ENCODE results near the gene DTX3. TPM values are rescaled to one million over a fixed set of nuclear protein-coding genes. Genes with fewer than 3 reads are reported as not detected.
A peak's percentile ranks its signal among the peaks of the same experiment; 100 is the strongest.

Gene DTX3
- total RNA-seq, 1 donor from 2014 or later, result 22.3 TPM

DNA sequence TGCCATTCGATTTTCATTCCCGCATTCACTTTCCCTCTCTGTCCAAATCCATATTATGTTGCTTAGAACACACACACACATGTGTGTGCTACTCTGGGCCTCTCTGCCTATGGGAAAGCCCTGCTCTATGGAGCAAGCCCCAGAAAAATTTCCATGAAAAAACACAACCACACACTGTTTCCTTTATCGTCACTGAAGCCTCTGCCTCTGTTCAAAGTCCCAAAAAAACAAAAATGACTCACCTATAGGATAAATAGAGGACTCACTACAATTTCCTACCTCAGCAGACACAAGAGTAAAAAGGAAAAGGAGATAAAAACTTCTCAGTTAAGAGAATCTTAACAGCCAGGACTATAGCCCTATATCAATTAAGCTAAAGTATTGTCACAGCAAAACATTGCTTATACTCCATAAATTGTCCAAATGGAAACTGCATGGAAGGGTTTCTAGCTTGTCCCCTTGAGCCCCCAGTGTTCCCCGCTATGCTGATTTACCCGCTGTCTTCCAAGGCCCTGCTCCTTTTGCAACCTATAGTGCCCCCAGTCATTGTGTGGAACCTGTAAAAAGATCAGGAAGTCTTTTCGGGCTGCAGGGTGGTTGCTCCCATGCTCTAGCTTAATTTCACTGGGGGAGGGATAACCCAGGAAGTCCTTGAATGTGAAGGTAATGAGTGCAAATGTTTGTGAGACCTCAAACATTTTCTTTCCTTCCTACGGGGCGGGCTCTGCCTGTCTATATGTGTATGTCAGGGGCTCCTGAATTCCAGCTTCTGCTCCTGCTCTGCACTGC is 24.8 kb upstream of the DTX3 start:
- peaks cover 38% of the 10 kb centered on the region for H3K27me3 ChIP-seq (ENCODE audit: low read depth)
- H3K9me3 ChIP-seq (replicated peaks), result no peaks in the 10 kb centered on the region
- intact Hi-C loops (cut with micrococcal nuclease), result loop anchor here (5.0 kb wide), 1 partner anchor 42 kb away; no protein-coding TSS in a partner anchor

DNA sequence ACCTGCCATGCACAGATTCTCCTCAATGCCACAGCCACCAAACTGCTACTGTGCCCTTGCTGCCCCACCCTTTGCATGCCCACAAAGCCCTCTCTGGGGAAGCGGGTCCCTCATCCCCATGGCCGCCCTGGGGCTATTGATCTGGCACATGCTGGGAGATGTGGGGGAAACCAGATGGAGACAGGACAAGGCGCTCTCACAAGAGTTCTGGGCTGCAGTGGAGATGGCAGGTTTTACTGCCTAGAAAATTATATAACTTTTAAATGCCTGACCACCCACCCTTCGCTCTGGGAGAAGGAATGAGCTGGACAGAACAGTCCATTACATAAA is 24.2 kb upstream of the DTX3 start:
- DNase-seq, result no peak
- H3K9me3 ChIP-seq (replicated peaks), result no peaks in the 10 kb centered on the region
- intact Hi-C loops (cut with micrococcal nuclease), result loop anchor here (5.0 kb wide), 1 partner anchor 42 kb away; no protein-coding TSS in a partner anchor

More for the DNA sequence above, 24.8 kb upstream of the DTX3 start:
- H3K36me3 ChIP-seq, result no peaks in the 10 kb centered on the region
- no peaks in the 10 kb centered on the region for H3K4me1 ChIP-seq
- no peak for DNase-seq
- no peak overlapping the region for H3K27ac ChIP-seq (replicated peaks)
- no peak overlapping the region for H3K4me3 ChIP-seq
- TF ChIP-seq, protein P1, sequence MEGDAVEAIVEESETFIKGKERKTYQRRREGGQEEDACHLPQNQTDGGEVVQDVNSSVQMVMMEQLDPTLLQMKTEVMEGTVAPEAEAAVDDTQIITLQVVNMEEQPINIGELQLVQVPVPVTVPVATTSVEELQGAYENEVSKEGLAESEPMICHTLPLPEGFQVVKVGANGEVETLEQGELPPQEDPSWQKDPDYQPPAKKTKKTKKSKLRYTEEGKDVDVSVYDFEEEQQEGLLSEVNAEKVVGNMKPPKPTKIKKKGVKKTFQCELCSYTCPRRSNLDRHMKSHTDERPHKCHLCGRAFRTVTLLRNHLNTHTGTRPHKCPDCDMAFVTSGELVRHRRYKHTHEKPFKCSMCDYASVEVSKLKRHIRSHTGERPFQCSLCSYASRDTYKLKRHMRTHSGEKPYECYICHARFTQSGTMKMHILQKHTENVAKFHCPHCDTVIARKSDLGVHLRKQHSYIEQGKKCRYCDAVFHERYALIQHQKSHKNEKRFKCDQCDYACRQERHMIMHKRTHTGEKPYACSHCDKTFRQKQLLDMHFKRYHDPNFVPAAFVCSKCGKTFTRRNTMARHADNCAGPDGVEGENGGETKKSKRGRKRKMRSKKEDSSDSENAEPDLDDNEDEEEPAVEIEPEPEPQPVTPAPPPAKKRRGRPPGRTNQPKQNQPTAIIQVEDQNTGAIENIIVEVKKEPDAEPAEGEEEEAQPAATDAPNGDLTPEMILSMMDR (IDR thresholded peaks at IDR 0.05; ENCODE audit: borderline replicate concordance), result no peak

DNA sequence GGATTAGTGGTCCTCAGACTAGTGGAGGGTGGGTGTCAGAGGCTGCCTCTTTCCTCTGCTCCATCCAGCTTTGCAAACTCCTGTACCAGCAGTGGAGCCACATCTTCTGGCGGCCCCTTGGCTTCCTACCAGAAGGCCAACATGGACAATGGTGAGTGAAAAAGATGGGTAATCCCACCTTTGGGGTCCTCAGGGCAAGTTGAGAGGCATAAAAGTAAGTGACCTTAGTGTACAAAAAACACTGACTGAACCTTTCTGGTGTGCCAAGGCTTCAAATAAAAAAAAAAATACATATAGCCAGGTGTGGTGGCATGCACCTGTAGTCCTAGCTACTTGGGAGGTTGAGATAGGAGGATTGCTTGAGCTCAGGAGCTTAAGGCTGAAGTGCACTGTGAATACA is 22.8 kb upstream of the DTX3 start:
- no peak for DNase-seq
- H3K27me3 ChIP-seq (ENCODE audit: low read depth), result peaks cover 35% of the 10 kb centered on the region
- intact Hi-C loops (cut with micrococcal nuclease), result loop anchor here (5.0 kb wide), 1 partner anchor 40 kb away; no protein-coding TSS in a partner anchor
- no peak overlapping the region for H3K4me3 ChIP-seq
- no peaks in the 10 kb centered on the region for H3K36me3 ChIP-seq
- H3K27ac ChIP-seq (replicated peaks), result no peak overlapping the region
- no peaks in the 10 kb centered on the region for H3K4me1 ChIP-seq
- H3K9me3 ChIP-seq (replicated peaks), result no peaks in the 10 kb centered on the region
- TF ChIP-seq, protein P1 (IDR thresholded peaks at IDR 0.05; ENCODE audit: borderline replicate concordance), result no peak

More for the DNA sequence above, 24.2 kb upstream of the DTX3 start:
- Histone ChIP-seq H3K36me3 (no peaks in the 10 kb centered on the region), H3K4me1 (no peaks in the 10 kb centered on the region), H3K27ac (replicated peaks) (no peak overlapping the region), H3K4me3 (no peak overlapping the region), H3K27me3 (ENCODE audit: low read depth) (peaks cover 33% of the 10 kb centered on the region)
- TF ChIP-seq, protein P1 (IDR thresholded peaks at IDR 0.05; ENCODE audit: borderline replicate concordance), result no peak

DNA sequence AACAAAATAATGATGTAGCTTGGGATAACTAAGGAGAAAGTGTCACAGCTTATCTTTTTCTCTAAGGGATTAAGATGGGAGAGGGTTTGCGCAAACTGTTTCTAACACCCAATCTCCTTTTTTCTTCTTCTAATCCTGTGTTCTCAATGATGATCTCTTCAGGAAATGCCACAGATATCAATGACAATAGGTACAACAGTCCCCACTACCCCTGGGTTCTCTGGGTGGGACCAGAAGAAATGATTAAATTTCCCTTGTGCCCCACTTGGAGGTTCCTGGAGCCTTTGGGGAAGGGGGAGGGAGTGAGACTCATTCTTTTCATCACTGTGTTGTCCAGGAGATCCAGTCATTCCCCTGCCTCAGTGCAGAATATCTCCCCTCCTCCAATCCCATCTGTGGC is 22.2 kb upstream of the DTX3 start:
- H3K4me3 ChIP-seq, result no peak overlapping the region
- no peak for DNase-seq
- intact Hi-C loops (cut with micrococcal nuclease), result loop anchor here (5.0 kb wide), 1 partner anchor 40 kb away; no protein-coding TSS in a partner anchor

DNA sequence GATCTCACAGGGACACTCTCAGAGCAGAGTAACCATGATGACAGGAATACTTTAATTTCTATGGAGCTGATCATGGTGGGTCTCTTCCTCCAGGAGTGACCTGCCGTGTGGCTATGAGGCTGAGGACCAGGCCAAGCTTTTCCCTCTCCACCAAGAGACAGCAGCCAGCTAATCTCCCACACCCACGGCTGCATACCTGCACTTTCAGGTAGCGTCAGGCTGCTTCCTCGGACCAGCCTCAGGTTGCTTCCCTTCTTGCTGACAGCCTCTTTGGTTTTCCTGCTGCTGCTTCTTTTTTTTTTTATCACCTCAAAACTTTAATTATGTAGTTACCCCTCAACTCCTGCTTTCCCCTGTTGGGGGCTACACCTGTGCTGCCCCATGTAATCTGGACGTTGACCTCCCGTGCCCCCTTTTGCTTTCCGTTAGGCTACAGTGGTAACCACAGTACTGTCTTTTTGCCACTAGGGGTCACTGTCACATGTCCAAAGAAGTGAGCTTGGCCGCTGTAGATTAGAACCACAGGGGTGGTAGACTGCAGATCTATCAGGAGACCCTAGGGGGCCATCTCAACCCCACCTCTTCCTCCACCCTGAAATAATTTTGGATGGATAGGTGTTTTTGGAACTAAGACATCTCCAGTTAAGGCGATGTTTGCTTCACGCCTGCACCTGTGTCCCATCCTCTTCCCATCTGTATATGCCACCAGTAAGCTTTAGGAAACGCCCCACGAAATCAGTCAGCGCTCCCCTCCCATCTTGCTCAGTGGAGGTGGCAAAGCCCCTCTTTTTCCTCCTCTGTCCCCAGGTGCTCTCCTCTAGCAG is 21.4 kb upstream of the DTX3 start:
- TF ChIP-seq, protein P1 (IDR thresholded peaks at IDR 0.05; ENCODE audit: borderline replicate concordance), result peak; percentile 98
- H3K9me3 ChIP-seq (replicated peaks), result no peaks in the 10 kb centered on the region
- no peak overlapping the region for H3K4me3 ChIP-seq
- intact Hi-C loops (cut with micrococcal nuclease), result loop anchor here (5.0 kb wide), 1 partner anchor 39 kb away; no protein-coding TSS in a partner anchor
- H3K27me3 ChIP-seq (ENCODE audit: low read depth), result peaks cover 49% of the 10 kb centered on the region
- no peaks in the 10 kb centered on the region for H3K36me3 ChIP-seq
- DNase-seq, result no peak
- no peak overlapping the region for H3K27ac ChIP-seq (replicated peaks)
- H3K4me1 ChIP-seq, result no peaks in the 10 kb centered on the region

More for the DNA sequence above, 22.2 kb upstream of the DTX3 start:
- Histone ChIP-seq H3K27me3 (ENCODE audit: low read depth) (peaks cover 41% of the 10 kb centered on the region), H3K27ac (replicated peaks) (no peak overlapping the region), H3K9me3 (replicated peaks) (no peaks in the 10 kb centered on the region), H3K4me1 (no peaks in the 10 kb centered on the region), H3K36me3 (no peaks in the 10 kb centered on the region)
- TF ChIP-seq, protein P1 (IDR thresholded peaks at IDR 0.05; ENCODE audit: borderline replicate concordance), result no peak
